MCF 10A (cell line): ENCODE results near the gene GPR35. TPM values are rescaled to one million over a fixed set of nuclear protein-coding genes. Genes with fewer than 3 reads are reported as not detected.

Experiments used
- BruUV-seq: library from RNA; stranded (reverse); fragments of 400-500 nt; replicated peaks from 2 replicates; lab custom pipeline; 2021; lab: Mats Ljungman, UMichigan
- CTCF ChIA-PET: fragments of 300-600 bp; sonication (Branson Sonifier 250); formaldehyde crosslinking; extraction: SDS; loops from one replicate; lab custom pipeline; 2021; ENCODE audit warnings: antibody characterized with exemption, inconsistent platforms; lab: Yijun Ruan, JAX
- POLR2A ChIA-PET: fragments of 300-600, 350-650 bp; sonication (Branson Sonifier 250); formaldehyde crosslinking; extraction: SDS; loops from one replicate; lab custom pipeline; 2020; ENCODE audit warnings: antibody characterized with exemption, inconsistent platforms; lab: Yijun Ruan, JAX
- DNase-seq: peaks from one replicate; pipeline ENCODE4 v3.0.0-alpha.2; 2018; ENCODE audit not compliant: unreplicated experiment
- H3K27ac Mint-ChIP-seq: one replicate; pipeline ENCODE4 v1.8.0; 2022; ENCODE audit warnings: mild to moderate bottlenecking, low read depth, mixed read lengths; ENCODE audit not compliant: unreplicated experiment
- H3K27me3 Mint-ChIP-seq: one replicate; pipeline ENCODE4 v1.8.0; 2022; ENCODE audit warnings: mixed read lengths; ENCODE audit not compliant: insufficient read depth, unreplicated experiment
- H3K36me3 Mint-ChIP-seq: one replicate; pipeline ENCODE4 v1.8.0; 2022; ENCODE audit warnings: mild to moderate bottlenecking, moderate library complexity, mixed read lengths; ENCODE audit not compliant: insufficient read depth, unreplicated experiment
- H3K4me1 Mint-ChIP-seq: one replicate; pipeline ENCODE4 v1.8.0; 2022; ENCODE audit warnings: mixed read lengths; ENCODE audit not compliant: insufficient read depth, unreplicated experiment
- H3K4me3 Mint-ChIP-seq: one replicate; pipeline ENCODE4 v1.8.0; 2022; ENCODE audit warnings: mild to moderate bottlenecking, moderate library complexity, mixed read lengths; ENCODE audit not compliant: unreplicated experiment
- H3K9me3 Mint-ChIP-seq: one replicate; pipeline ENCODE4 v1.8.0; 2022; ENCODE audit warnings: mixed read lengths; ENCODE audit not compliant: unreplicated experiment
- CTCF ChIP-seq: fragments of 200-600 bp; IDR thresholded peaks from one replicate; pipeline ENCODE4 v1.8.0; 2022; ENCODE audit warnings: antibody characterized with exemption, mild to moderate bottlenecking; ENCODE audit not compliant: unreplicated experiment
- intact Hi-C: fragments of 100-400 bp; cut with micrococcal nuclease; formaldehyde crosslinking; loops from 2 replicates; pipeline ENCODE4 v1.14.1; 2022
- total RNA-seq: library from RNA; stranded (reverse); gene quantifications from 2 replicates; pipeline ENCODE4 v1.2.3, GENCODE V29; 2022

The GPR35 gene
- total RNA-seq, 1 experiment from 2014 or later, result 0.42 TPM

GRCh38 chr2:240593026-240593702 is 32.1 kb upstream of the GPR35 start:
- no peaks in the 10 kb centered on the region for H3K9me3 Mint-ChIP-seq
- no TSS peak for BruUV-seq
- POLR2A ChIA-PET, result no interaction called here
- intact Hi-C loops, result no loop called here
- peaks cover 15% of the 10 kb centered on the region for H3K36me3 Mint-ChIP-seq
- DNase-seq, result no peak
- no peak for TF ChIP-seq CTCF
- H3K27me3 Mint-ChIP-seq, result no peaks in the 10 kb centered on the region
- no peak overlapping the region for H3K4me3 Mint-ChIP-seq
- CTCF ChIA-PET, result interaction anchor here (0.9 kb wide), 1 partner anchor 13 kb away, joined by 3 read pairs; no protein-coding TSS in a partner anchor
- peaks cover 9% of the 10 kb centered on the region for H3K4me1 Mint-ChIP-seq
- H3K27ac Mint-ChIP-seq, result no peak overlapping the region

GRCh38 chr2:240593703-240594451 is 31.4 kb upstream of the GPR35 start:
- no peak for TF ChIP-seq CTCF
- POLR2A ChIA-PET, result no interaction called here
- DNase-seq, result no peak
- Mint-ChIP-seq H3K9me3 (no peaks in the 10 kb centered on the region), H3K27ac (no peak overlapping the region), H3K36me3 (peaks cover 14% of the 10 kb centered on the region), H3K4me1 (peaks cover 2% of the 10 kb centered on the region), H3K4me3 (no peak overlapping the region), H3K27me3 (no peaks in the 10 kb centered on the region)
- CTCF ChIA-PET, result interaction anchor here (0.9 kb wide), 1 partner anchor 13 kb away, joined by 3 read pairs; no protein-coding TSS in a partner anchor
- intact Hi-C loops, result no loop called here
- BruUV-seq, result no TSS peak

- CTCF ChIA-PET, result no interaction called here
- Mint-ChIP-seq H3K27ac (no peak overlapping the region), H3K9me3 (no peaks in the 10 kb centered on the region), H3K4me1 (no peaks in the 10 kb centered on the region), H3K4me3 (no peak overlapping the region), H3K27me3 (no peaks in the 10 kb centered on the region), H3K36me3 (peaks cover 11% of the 10 kb centered on the region)
- intact Hi-C loops, result no loop called here
- no peak for TF ChIP-seq CTCF
- POLR2A ChIA-PET, result no interaction called here
- DNase-seq, result no peak
- BruUV-seq, result no TSS peak
Observed at GRCh38 chr2:240594511-240595380, 30.5 kb upstream of the GPR35 start.
